Measurements from ENCODE around the gene TUBA4B. TPM values are rescaled to one million over a fixed set of nuclear protein-coding genes. Genes with fewer than 3 reads are reported as not detected.
"Not testable (repeated sequence)": the region's sequence is repeated elsewhere in the genome, so short reads cannot be mapped to it uniquely, and the experiment has no call there.

TUBA4B gene
- total RNA-seq, 6 experiments from 2014 or later = 0.27 to 2.0 (median 0.57) TPM; not detected in 2

DNA sequence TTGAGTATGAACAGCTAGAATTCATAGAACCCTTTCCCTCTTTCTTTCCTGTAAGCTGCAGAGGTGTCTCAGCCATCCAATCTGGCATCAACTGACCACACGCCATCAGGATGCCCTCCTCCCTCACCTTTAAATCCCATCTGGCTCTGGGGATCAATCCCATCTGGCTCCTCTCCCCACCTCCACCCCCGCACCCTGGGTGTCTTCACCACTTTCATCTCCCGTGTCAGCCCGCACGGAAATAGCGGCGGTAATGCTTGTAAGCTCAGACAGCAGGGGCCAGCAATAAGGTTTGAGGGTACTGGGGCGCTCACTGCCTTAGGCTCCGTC is 508 bp upstream of the TUBA4B start:
- H3K27me3 ChIP-seq = no peaks in the 10 kb centered on the region
- peak overlapping the region; percentile 56 to 69 (median 67) for H3K4me3 ChIP-seq
- no peaks in the 10 kb centered on the region for H3K9me3 ChIP-seq
- H3K36me3 ChIP-seq = peaks cover 0 to 5% (median 2%) of the 10 kb centered on the region in 4 donors
- 30% methylated on average over 8 of the region's 9 CpGs for WGBS (ENCODE audit: insufficient coverage, low coverage, low lambda C conversion rate, missing lambda C conversion rate)
- DNase-seq (no peak), ATAC-seq (no peak)
- TF ChIP-seq, protein P1, sequence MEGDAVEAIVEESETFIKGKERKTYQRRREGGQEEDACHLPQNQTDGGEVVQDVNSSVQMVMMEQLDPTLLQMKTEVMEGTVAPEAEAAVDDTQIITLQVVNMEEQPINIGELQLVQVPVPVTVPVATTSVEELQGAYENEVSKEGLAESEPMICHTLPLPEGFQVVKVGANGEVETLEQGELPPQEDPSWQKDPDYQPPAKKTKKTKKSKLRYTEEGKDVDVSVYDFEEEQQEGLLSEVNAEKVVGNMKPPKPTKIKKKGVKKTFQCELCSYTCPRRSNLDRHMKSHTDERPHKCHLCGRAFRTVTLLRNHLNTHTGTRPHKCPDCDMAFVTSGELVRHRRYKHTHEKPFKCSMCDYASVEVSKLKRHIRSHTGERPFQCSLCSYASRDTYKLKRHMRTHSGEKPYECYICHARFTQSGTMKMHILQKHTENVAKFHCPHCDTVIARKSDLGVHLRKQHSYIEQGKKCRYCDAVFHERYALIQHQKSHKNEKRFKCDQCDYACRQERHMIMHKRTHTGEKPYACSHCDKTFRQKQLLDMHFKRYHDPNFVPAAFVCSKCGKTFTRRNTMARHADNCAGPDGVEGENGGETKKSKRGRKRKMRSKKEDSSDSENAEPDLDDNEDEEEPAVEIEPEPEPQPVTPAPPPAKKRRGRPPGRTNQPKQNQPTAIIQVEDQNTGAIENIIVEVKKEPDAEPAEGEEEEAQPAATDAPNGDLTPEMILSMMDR (IDR thresholded peaks at IDR 0.05) = no peak
- TF ChIP-seq POLR2A (IDR thresholded peaks at IDR 0.05) = no peak
- peaks cover under 1 to 36% (median 19%) of the 10 kb centered on the region in 4 donors for H3K4me1 ChIP-seq
- peak overlapping the region; percentile 60 to 79 (median 63) for H3K27ac ChIP-seq
- intact Hi-C loops (cut with DNase I) = no loop called here

DNA sequence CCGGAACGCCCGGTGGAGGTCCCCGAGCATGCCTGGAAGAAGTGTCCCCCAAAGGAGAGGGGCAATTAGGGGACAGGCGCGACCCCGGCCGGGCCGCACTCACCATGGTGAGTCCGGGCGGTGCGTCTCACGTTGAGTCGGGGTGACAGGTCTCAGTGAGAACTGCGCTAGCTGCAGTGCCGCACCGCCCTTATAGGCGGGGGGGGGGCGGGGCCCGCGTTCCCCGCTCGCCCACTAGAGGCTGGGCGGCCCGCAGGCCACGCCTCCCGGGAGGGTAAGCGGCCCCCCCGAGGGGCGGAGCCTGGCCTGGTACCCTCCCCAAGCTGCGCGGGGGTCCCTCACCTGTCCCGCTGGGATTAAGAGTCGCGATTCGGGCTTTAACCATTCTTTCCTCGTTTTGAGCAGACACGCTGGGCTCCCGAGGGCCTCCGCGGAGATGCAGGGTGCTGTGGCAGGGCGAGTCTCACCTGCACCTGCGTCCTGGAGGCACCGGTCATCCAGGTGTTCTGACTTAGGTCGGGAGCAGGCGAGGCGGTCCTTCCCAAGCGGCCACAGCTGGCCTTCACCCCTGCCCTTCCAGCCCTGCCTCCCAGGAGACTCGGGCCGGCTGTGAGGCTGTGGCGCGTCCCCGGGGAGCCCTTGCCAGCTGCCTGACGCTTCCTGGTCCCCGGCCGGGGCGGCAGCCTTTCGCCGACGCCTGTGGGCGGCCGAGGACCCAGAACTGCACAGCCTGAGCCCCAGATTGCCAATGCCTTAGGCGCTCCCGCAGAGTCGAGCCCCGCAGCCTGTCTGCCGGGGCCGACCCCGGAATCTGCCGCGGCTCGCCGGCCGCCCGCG is 928 bp downstream of the TUBA4B start, which contains the start of gene TUBA4A:
TUBA4A (minus strand) TSS at position 166 of the 837 bp plus-strand sequence; CDS start at position 106, 60 bp downstream.
- Histone ChIP-seq H3K36me3 (no peaks in the 10 kb centered on the region), H3K4me3 (peak within 1 kb of the TSS; percentile 56 to 69 (median 67)), H3K9me3 (no peaks in the 10 kb centered on the region), H3K27ac (peak within 1 kb of the TSS; percentile 61 to 79 (median 63)), H3K4me1 (peaks cover 0 to 26% (median 13%) of the 10 kb centered on the region in 4 donors), H3K27me3 (no peaks in the 10 kb centered on the region)
- DNase-seq (peak; percentile 91 to 93 (median 92)), ATAC-seq (peak; percentile 85 to 90 (median 86))
- TF ChIP-seq, protein P1 (IDR thresholded peaks at IDR 0.05) = peak in 1 of 4 donors; percentile 29
- TF ChIP-seq POLR2A (IDR thresholded peaks at IDR 0.05) = peak; percentile 99
- no CpG with 5 or more reads among the region's 76 CpGs for WGBS (ENCODE audit: insufficient coverage, low coverage, low lambda C conversion rate, missing lambda C conversion rate)
- intact Hi-C loops (cut with DNase I) = no loop called here

DNA sequence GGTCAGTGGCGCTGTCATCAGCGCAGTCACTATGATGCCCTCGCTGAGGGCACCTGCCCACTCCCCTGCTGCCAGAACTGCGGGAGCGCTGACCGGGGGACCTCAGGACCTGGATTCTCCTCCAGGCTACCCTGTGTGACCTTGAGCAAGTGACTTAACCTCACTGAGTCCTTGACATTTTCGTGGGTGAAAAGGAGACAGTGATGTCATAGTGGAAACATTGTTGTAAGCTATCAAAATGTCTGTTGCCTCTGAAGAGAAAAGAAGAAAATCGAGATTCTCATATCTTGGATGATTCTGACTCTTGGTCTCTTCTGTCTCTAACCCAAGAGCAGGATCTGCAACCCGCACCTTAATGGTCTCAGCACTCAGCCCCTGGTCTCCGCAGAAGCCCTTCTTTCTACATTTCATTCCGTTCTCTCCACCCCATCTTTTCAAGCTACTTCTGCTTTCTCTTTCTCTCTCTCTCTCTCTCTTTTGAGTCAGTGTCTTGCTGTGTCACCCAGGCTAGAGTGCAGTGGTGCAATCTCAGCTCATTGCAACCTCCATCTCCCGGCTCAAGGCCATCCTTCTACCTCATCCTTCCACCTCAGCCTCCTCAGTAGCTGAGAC is 1.7 kb downstream of the TUBA4B start:
- H3K9me3 ChIP-seq = no peaks in the 10 kb centered on the region
- H3K36me3 ChIP-seq = no peaks in the 10 kb centered on the region
- H3K4me1 ChIP-seq = peaks cover 0 to 19% (median 9%) of the 10 kb centered on the region in 4 donors
- H3K27me3 ChIP-seq = no peaks in the 10 kb centered on the region
- TF ChIP-seq, protein P1 (IDR thresholded peaks at IDR 0.05) = no peak
- TF ChIP-seq POLR2A (IDR thresholded peaks at IDR 0.05) = no peak
- peak overlapping the region; percentile 61 to 72 (median 63) for H3K27ac ChIP-seq
- no peak for DNase-seq
- ATAC-seq = peak; percentile 1 to 5 (median 1)
- H3K4me3 ChIP-seq = peak overlapping the region; percentile 56 to 69 (median 67)
- intact Hi-C loops (cut with DNase I) = no loop called here
- 39% methylated on average over 7 of the region's 12 CpGs for WGBS (ENCODE audit: insufficient coverage, low coverage, low lambda C conversion rate, missing lambda C conversion rate)

DNA sequence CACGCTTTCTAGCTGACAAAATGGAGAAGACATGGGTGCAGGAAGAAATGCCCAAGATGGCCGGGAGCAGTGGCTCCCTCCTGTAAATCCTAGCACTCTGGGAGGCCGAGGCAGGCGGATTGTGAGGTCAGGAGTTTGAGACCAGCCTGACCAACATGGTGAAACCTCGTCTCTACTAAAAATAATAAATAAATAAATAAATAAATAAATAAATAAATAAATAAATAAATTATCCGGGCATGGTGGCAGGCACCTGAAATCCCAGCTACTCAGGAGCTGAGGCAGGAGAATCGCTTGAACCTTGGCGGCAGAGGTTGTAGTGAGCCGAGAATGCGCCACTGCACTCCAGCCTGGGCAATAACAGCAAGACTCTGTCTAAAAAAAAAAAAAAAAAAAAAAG is 5.9 kb downstream of the TUBA4B start:
- ATAC-seq; intact Hi-C loops (cut with DNase I); H3K27me3 ChIP-seq; H3K4me3 ChIP-seq; H3K4me1 ChIP-seq; H3K9me3 ChIP-seq; DNase-seq; H3K36me3 ChIP-seq; H3K27ac ChIP-seq: not testable (repeated sequence)
- 85% methylated on average over 10 of the region's 10 CpGs for WGBS (ENCODE audit: insufficient coverage, low coverage, low lambda C conversion rate, missing lambda C conversion rate)
